GM21447 (cell line): ENCODE measurements around the gene TRIO.
"Not testable (repeated sequence)": the region's sequence is repeated elsewhere in the genome, so short reads cannot be mapped to it uniquely, and the experiment has no call there.

ENCODE experiments used
- ATAC-seq: cut with Tn5 transposase; IDR thresholded peaks from one replicate; pipeline ENCODE4 v1.9.1; 2021; ENCODE audit not compliant: unreplicated experiment

The TRIO gene

GRCh38 chr5:14420101-14420811 is 277.1 kb downstream of the TRIO start:
- no peak for ATAC-seq

GRCh38 chr5:14421851-14422250 is 278.7 kb downstream of the TRIO start:
- no peak for ATAC-seq

- ATAC-seq: no peak
Observed at GRCh38 chr5:14424011-14424685, 281.0 kb downstream of the TRIO start.

GRCh38 chr5:14425559-14425958 is 282.4 kb downstream of the TRIO start:
- ATAC-seq: no peak

- ATAC-seq: no peak
Observed at GRCh38 chr5:14426521-14426920, 283.4 kb downstream of the TRIO start.

- no peak for ATAC-seq
Observed at GRCh38 chr5:14428302-14429081, 285.4 kb downstream of the TRIO start.

GRCh38 chr5:14429101-14430050 is 286.2 kb downstream of the TRIO start:
- ATAC-seq: no peak

- no peak for ATAC-seq
Observed at GRCh38 chr5:14431534-14431933, 288.4 kb downstream of the TRIO start.

GRCh38 chr5:14432931-14433589 is 289.9 kb downstream of the TRIO start:
- ATAC-seq: no peak

GRCh38 chr5:14435481-14435880 is 292.3 kb downstream of the TRIO start:
- ATAC-seq: no peak

GRCh38 chr5:14436122-14436521 is 293.0 kb downstream of the TRIO start:
- ATAC-seq: not testable (repeated sequence)

GRCh38 chr5:14436801-14437542 is 293.8 kb downstream of the TRIO start:
- ATAC-seq: no peak

- ATAC-seq: no peak
Observed at GRCh38 chr5:14438195-14438606, 295.1 kb downstream of the TRIO start.

GRCh38 chr5:14439087-14439871 is 296.1 kb downstream of the TRIO start:
- no peak for ATAC-seq

- ATAC-seq: no peak
Observed at GRCh38 chr5:14440223-14440581, 297.1 kb downstream of the TRIO start.

GRCh38 chr5:14440582-14441431 is 297.7 kb downstream of the TRIO start:
- ATAC-seq: no peak

GRCh38 chr5:14441641-14442040 is 298.5 kb downstream of the TRIO start:
- ATAC-seq: no peak

GRCh38 chr5:14442536-14442935 is 299.4 kb downstream of the TRIO start:
- no peak for ATAC-seq
